GM23338 (cell line): ENCODE results near the gene ZHX3. TPM values are rescaled to one million over a fixed set of nuclear protein-coding genes. Genes with fewer than 3 reads are reported as not detected.

Source experiments
- ATAC-seq: fragments of 200-7000 bp; cut with Tn5 transposase; 3 replicates; pipeline ENCODE4 v1.9.1; 2020
- DNase-seq: peaks from one replicate; pipeline ENCODE4 v3.0.0-alpha.2; 2015; ENCODE audit warnings: low spot score
- H2AFZ ChIP-seq: fragments of 200-600 bp; sonication (generic); 2 replicates; pipeline ENCODE4 v1.8.0; 2016; ENCODE audit warnings: antibody characterized with exemption, mild to moderate bottlenecking, moderate library complexity
- H3F3A ChIP-seq: fragments of 200-600 bp; sonication (generic); replicated peaks from 2 replicates; pipeline ENCODE4 v1.8.0; 2017; ENCODE audit warnings: antibody characterized with exemption, mixed run types, low read depth
- H3K27ac ChIP-seq: fragments of 200-600 bp; sonication (generic); 2 replicates; pipeline ENCODE4 v1.6.1; 2016; ENCODE audit warnings: low read depth
- H3K27me3 ChIP-seq: fragments of 200-600 bp; sonication (generic); 2 replicates; pipeline ENCODE4 v1.8.0; 2016; ENCODE audit warnings: mild to moderate bottlenecking, mixed run types, moderate library complexity; ENCODE audit not compliant: insufficient read depth
- H3K36me3 ChIP-seq: fragments of 200-600 bp; sonication (generic); 2 replicates; pipeline ENCODE4 v1.8.0; 2016; ENCODE audit warnings: mild to moderate bottlenecking; ENCODE audit not compliant: insufficient read depth
- H3K4me1 ChIP-seq: fragments of 200-600 bp; sonication (generic); 2 replicates; pipeline ENCODE4 v1.8.0; 2016; ENCODE audit warnings: mild to moderate bottlenecking, moderate library complexity; ENCODE audit not compliant: insufficient read depth
- H3K4me2 ChIP-seq: fragments of 200-600 bp; sonication (generic); 2 replicates; pipeline ENCODE4 v1.7.1; 2017; ENCODE audit warnings: mixed run types
- H3K4me3 ChIP-seq: fragments of 200-600 bp; sonication (generic); 2 replicates; pipeline ENCODE4 v1.6.1; 2016; ENCODE audit warnings: mixed run types
- H3K79me2 ChIP-seq: fragments of 200-600 bp; sonication (generic); replicated peaks from 2 replicates; pipeline ENCODE4 v1.8.0; 2017; ENCODE audit warnings: mild to moderate bottlenecking; ENCODE audit not compliant: insufficient read depth
- H3K9me2 ChIP-seq: fragments of 200-600 bp; sonication (generic); 2 replicates; pipeline ENCODE4 v1.8.0; 2017; ENCODE audit not compliant: insufficient read depth
- H4K20me1 ChIP-seq: fragments of 200-600 bp; sonication (generic); replicated peaks from 2 replicates; pipeline ENCODE4 v1.8.0; 2017; ENCODE audit warnings: mild to moderate bottlenecking; ENCODE audit not compliant: insufficient read depth
- H3K27ac Mint-ChIP-seq: 2 replicates; pipeline ENCODE4 v1.8.0; 2020; ENCODE audit warnings: inconsistent platforms, mild to moderate bottlenecking, moderate library complexity, mixed read lengths
- H3K27me3 Mint-ChIP-seq: 3 replicates; pipeline ENCODE4 v1.8.0; 2022; ENCODE audit warnings: low read depth, mild to moderate bottlenecking, moderate library complexity, mixed read lengths, inconsistent platforms; ENCODE audit not compliant: insufficient read depth, poor library complexity
- H3K36me3 Mint-ChIP-seq: 3 replicates; pipeline ENCODE4 v1.8.0; 2021; ENCODE audit warnings: low read depth, mild to moderate bottlenecking, inconsistent platforms, moderate library complexity, mixed read lengths
- H3K4me1 Mint-ChIP-seq: 3 replicates; pipeline ENCODE4 v1.8.0; 2020; ENCODE audit warnings: mild to moderate bottlenecking, inconsistent platforms, mixed read lengths
- H3K4me3 Mint-ChIP-seq: 3 replicates; pipeline ENCODE4 v1.8.0; 2021; ENCODE audit warnings: moderate library complexity, mild to moderate bottlenecking, inconsistent platforms, mixed read lengths
- H3K9me3 Mint-ChIP-seq: 3 replicates; pipeline ENCODE4 v1.8.0; 2020; ENCODE audit warnings: moderate library complexity, mild to moderate bottlenecking, inconsistent platforms, mixed read lengths
- CREB1 ChIP-seq: fragments of 250-450 bp; sonication (Bioruptor Pico); IDR thresholded peaks from 2 replicates; pipeline ENCODE4 v1.5.0; 2020; ENCODE audit warnings: low read depth, mild to moderate bottlenecking, moderate library complexity
- EZH2 ChIP-seq: fragments of 200-600 bp; sonication (generic); IDR thresholded peaks from one replicate; pipeline ENCODE4 v1.8.0; 2017; ENCODE audit warnings: antibody characterized with exemption, mild to moderate bottlenecking, low read depth; ENCODE audit not compliant: unreplicated experiment
- EZH2phosphoT487 ChIP-seq: fragments of 200-600 bp; sonication (generic); IDR thresholded peaks from one replicate; pipeline ENCODE4 v1.8.1; 2018; ENCODE audit warnings: antibody characterized with exemption; ENCODE audit not compliant: unreplicated experiment
- JUNB ChIP-seq: IDR thresholded peaks from one replicate; pipeline ENCODE4 v1.6.1; 2016; ENCODE audit warnings: antibody characterized with exemption; ENCODE audit not compliant: unreplicated experiment
- NANOG ChIP-seq: IDR thresholded peaks from 2 replicates; pipeline ENCODE4 v1.6.1; 2016; ENCODE audit warnings: antibody characterized with exemption, borderline replicate concordance
- POLR2AphosphoS5 ChIP-seq: IDR thresholded peaks from 2 replicates; pipeline ENCODE4 v1.6.1; 2016; ENCODE audit warnings: antibody characterized with exemption, low read depth
- STAT1 ChIP-seq: IDR thresholded peaks from one replicate; pipeline ENCODE4 v1.6.1; 2016; ENCODE audit warnings: antibody characterized with exemption; ENCODE audit not compliant: unreplicated experiment
- ZNF114 ChIP-seq: fragments of 250-450 bp; sonication (Bioruptor Pico); IDR thresholded peaks from 2 replicates; pipeline ENCODE4 v1.5.0; 2020; ENCODE audit warnings: mild to moderate bottlenecking, moderate library complexity
- ZNF331 ChIP-seq: fragments of 250-450 bp; sonication (Bioruptor Pico); IDR thresholded peaks from 2 replicates; pipeline ENCODE4 v1.5.0; 2020; ENCODE audit warnings: low read depth, mild to moderate bottlenecking, moderate library complexity
- polyA plus RNA-seq: library from polyadenylated mRNA; unstranded; fragments of >200 nt; fragmentation: Nextera tagmentation; extraction: Ambion mirVana; gene quantifications from 2 replicates; pipeline ENCODE4 v1.2.1, GENCODE V29; 2016
- total RNA-seq: library from RNA; depleted of rRNA; stranded (reverse); fragments of >200 nt; shearing (Covaris generic); gene quantifications from 2 replicates; pipeline ENCODE4 v1.2.3, GENCODE V29; 2014
- TF ChIP-seq, protein P1 (sequence below), 2 experiments: fragments of 200-600 bp in 1 of 2; sonication (generic) in 1 of 2; conservative IDR thresholded peaks; 2 replicates each; pipeline versions ENCODE4 v1.5.1 to v1.6.1; 2016 to 2017; ENCODE audit warnings: antibody characterized with exemption in 2 of 2, low read depth in 2 of 2, mild to moderate bottlenecking in 2 of 2, moderate library complexity in 1 of 2
- TF ChIP-seq, protein P2 (sequence below): fragments of 250-450 bp; sonication (Bioruptor Pico); IDR thresholded peaks from 2 replicates; pipeline ENCODE4 v1.5.0; 2020; ENCODE audit warnings: mild to moderate bottlenecking, moderate library complexity
- TF ChIP-seq, protein P3 (sequence below): IDR thresholded peaks from one replicate; pipeline ENCODE4 v1.6.1; 2018; ENCODE audit warnings: antibody characterized with exemption; ENCODE audit not compliant: unreplicated experiment
- TF ChIP-seq, protein P4 (sequence below): IDR thresholded peaks from 2 replicates; pipeline ENCODE4 v1.6.1; 2016; ENCODE audit warnings: antibody characterized with exemption

The ZHX3 gene
- total and polyA plus RNA-seq, 2 experiments from 2014 or later, result 1.7 to 2.8 TPM

DNA sequence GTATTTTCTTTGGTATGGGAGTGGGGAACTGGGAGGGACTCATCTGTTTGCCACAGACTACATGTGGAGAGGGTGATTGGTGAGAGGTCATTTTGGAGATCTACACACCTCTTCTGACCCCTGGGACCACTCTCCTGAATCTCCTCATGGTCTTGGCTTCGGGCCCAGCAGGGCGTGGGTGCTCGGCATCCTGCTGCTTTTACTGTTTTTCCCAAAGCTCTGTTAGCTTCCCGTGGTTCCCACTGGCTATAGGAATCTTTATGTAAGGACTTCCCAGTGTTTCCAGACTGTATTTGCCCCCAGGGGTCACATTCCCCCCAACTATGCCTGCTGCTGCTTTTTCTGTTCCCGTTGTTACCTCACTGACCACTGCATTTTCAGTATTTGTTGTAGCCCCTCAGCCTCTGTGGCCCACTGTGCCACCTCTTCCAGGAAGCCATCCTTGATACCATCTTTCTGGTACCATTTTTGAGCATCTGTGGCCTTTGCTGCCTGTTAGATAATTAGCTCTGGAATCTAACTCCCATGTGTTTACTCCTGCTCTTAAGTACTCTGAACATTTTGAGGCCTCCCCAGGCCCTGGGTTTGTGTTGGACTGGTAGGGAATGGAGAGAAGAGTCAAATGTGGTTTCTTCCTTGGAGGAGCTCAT is 165.3 kb downstream of the ZHX3 start:
- peaks cover 100% of the 10 kb centered on the region for H3K79me2 ChIP-seq
- no peak overlapping the region for H3K4me3 ChIP-seq
- DNase-seq (no peak), ATAC-seq (no peak)
- H3K27ac ChIP-seq, result no peak overlapping the region
- H3K9me2 ChIP-seq, result no peaks in the 10 kb centered on the region
- no peak overlapping the region for H3K4me2 ChIP-seq
- no peak overlapping the region for H2AFZ ChIP-seq
- H3K27ac Mint-ChIP-seq, result peak overlapping the region; percentile 8; the same call in 1 of the 2 replicates
- no peaks in the 10 kb centered on the region for H3K36me3 ChIP-seq
- no peak overlapping the region for H3K4me3 Mint-ChIP-seq
- H3K27me3 ChIP-seq, result no peaks in the 10 kb centered on the region
- TF ChIP-seq ZNF114 (no peak), JUNB (no peak), EZH2phosphoT487 (no peak), NANOG (no peak), CREB1 (CRISPR knock-in tag) (no peak), ZNF331 (CRISPR knock-in tag) (no peak), POLR2AphosphoS5 (no peak), EZH2 (no peak), STAT1 (no peak)
- TF ChIP-seq, protein P1, sequence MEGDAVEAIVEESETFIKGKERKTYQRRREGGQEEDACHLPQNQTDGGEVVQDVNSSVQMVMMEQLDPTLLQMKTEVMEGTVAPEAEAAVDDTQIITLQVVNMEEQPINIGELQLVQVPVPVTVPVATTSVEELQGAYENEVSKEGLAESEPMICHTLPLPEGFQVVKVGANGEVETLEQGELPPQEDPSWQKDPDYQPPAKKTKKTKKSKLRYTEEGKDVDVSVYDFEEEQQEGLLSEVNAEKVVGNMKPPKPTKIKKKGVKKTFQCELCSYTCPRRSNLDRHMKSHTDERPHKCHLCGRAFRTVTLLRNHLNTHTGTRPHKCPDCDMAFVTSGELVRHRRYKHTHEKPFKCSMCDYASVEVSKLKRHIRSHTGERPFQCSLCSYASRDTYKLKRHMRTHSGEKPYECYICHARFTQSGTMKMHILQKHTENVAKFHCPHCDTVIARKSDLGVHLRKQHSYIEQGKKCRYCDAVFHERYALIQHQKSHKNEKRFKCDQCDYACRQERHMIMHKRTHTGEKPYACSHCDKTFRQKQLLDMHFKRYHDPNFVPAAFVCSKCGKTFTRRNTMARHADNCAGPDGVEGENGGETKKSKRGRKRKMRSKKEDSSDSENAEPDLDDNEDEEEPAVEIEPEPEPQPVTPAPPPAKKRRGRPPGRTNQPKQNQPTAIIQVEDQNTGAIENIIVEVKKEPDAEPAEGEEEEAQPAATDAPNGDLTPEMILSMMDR (conservative IDR thresholded peaks at IDR 0.05; ENCODE audit: low read depth in 2 of 2), result no peak
- TF ChIP-seq, protein P2, sequence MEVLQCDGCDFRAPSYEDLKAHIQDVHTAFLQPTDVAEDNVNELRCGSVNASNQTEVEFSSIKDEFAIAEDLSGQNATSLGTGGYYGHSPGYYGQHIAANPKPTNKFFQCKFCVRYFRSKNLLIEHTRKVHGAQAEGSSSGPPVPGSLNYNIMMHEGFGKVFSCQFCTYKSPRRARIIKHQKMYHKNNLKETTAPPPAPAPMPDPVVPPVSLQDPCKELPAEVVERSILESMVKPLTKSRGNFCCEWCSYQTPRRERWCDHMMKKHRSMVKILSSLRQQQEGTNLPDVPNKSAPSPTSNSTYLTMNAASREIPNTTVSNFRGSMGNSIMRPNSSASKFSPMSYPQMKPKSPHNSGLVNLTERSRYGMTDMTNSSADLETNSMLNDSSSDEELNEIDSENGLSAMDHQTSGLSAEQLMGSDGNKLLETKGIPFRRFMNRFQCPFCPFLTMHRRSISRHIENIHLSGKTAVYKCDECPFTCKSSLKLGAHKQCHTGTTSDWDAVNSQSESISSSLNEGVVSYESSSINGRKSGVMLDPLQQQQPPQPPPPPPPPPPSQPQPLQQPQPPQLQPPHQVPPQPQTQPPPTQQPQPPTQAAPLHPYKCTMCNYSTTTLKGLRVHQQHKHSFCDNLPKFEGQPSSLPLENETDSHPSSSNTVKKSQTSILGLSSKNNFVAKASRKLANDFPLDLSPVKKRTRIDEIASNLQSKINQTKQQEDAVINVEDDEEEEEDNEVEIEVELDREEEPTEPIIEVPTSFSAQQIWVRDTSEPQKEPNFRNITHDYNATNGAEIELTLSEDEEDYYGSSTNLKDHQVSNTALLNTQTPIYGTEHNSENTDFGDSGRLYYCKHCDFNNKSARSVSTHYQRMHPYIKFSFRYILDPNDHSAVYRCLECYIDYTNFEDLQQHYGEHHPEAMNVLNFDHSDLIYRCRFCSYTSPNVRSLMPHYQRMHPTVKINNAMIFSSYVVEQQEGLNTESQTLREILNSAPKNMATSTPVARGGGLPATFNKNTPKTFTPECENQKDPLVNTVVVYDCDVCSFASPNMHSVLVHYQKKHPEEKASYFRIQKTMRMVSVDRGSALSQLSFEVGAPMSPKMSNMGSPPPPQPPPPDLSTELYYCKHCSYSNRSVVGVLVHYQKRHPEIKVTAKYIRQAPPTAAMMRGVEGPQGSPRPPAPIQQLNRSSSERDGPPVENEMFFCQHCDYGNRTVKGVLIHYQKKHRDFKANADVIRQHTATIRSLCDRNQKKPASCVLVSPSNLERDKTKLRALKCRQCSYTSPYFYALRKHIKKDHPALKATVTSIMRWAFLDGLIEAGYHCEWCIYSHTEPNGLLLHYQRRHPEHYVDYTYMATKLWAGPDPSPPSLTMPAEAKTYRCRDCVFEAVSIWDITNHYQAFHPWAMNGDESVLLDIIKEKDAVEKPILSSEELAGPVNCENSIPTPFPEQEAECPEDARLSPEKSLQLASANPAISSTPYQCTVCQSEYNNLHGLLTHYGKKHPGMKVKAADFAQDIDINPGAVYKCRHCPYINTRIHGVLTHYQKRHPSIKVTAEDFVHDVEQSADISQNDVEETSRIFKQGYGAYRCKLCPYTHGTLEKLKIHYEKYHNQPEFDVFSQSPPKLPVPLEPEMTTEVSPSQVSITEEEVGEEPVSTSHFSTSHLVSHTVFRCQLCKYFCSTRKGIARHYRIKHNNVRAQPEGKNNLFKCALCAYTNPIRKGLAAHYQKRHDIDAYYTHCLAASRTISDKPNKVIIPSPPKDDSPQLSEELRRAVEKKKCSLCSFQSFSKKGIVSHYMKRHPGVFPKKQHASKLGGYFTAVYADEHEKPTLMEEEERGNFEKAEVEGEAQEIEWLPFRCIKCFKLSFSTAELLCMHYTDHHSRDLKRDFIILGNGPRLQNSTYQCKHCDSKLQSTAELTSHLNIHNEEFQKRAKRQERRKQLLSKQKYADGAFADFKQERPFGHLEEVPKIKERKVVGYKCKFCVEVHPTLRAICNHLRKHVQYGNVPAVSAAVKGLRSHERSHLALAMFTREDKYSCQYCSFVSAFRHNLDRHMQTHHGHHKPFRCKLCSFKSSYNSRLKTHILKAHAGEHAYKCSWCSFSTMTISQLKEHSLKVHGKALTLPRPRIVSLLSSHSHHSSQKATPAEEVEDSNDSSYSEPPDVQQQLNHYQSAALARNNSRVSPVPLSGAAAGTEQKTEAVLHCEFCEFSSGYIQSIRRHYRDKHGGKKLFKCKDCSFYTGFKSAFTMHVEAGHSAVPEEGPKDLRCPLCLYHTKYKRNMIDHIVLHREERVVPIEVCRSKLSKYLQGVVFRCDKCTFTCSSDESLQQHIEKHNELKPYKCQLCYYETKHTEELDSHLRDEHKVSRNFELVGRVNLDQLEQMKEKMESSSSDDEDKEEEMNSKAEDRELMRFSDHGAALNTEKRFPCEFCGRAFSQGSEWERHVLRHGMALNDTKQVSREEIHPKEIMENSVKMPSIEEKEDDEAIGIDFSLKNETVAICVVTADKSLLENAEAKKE (CRISPR knock-in tag), result no peak
- TF ChIP-seq, protein P3, sequence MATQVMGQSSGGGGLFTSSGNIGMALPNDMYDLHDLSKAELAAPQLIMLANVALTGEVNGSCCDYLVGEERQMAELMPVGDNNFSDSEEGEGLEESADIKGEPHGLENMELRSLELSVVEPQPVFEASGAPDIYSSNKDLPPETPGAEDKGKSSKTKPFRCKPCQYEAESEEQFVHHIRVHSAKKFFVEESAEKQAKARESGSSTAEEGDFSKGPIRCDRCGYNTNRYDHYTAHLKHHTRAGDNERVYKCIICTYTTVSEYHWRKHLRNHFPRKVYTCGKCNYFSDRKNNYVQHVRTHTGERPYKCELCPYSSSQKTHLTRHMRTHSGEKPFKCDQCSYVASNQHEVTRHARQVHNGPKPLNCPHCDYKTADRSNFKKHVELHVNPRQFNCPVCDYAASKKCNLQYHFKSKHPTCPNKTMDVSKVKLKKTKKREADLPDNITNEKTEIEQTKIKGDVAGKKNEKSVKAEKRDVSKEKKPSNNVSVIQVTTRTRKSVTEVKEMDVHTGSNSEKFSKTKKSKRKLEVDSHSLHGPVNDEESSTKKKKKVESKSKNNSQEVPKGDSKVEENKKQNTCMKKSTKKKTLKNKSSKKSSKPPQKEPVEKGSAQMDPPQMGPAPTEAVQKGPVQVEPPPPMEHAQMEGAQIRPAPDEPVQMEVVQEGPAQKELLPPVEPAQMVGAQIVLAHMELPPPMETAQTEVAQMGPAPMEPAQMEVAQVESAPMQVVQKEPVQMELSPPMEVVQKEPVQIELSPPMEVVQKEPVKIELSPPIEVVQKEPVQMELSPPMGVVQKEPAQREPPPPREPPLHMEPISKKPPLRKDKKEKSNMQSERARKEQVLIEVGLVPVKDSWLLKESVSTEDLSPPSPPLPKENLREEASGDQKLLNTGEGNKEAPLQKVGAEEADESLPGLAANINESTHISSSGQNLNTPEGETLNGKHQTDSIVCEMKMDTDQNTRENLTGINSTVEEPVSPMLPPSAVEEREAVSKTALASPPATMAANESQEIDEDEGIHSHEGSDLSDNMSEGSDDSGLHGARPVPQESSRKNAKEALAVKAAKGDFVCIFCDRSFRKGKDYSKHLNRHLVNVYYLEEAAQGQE, result no peak
- TF ChIP-seq, protein P4, sequence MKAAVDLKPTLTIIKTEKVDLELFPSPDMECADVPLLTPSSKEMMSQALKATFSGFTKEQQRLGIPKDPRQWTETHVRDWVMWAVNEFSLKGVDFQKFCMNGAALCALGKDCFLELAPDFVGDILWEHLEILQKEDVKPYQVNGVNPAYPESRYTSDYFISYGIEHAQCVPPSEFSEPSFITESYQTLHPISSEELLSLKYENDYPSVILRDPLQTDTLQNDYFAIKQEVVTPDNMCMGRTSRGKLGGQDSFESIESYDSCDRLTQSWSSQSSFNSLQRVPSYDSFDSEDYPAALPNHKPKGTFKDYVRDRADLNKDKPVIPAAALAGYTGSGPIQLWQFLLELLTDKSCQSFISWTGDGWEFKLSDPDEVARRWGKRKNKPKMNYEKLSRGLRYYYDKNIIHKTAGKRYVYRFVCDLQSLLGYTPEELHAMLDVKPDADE, result no peak
- H3K4me1 Mint-ChIP-seq, result peaks cover 48% of the 10 kb centered on the region
- H3K36me3 Mint-ChIP-seq, result peaks cover 7% of the 10 kb centered on the region
- peaks cover 1% of the 10 kb centered on the region for H3K27me3 Mint-ChIP-seq
- H3F3A ChIP-seq, result no peaks in the 10 kb centered on the region
- H3K4me1 ChIP-seq, result peaks cover 11% of the 10 kb centered on the region
- H4K20me1 ChIP-seq, result peaks cover 69% of the 10 kb centered on the region
- no peaks in the 10 kb centered on the region for H3K9me3 Mint-ChIP-seq
